Measurements from ENCODE around the gene SLC10A7.

The SLC10A7 gene

DNA sequence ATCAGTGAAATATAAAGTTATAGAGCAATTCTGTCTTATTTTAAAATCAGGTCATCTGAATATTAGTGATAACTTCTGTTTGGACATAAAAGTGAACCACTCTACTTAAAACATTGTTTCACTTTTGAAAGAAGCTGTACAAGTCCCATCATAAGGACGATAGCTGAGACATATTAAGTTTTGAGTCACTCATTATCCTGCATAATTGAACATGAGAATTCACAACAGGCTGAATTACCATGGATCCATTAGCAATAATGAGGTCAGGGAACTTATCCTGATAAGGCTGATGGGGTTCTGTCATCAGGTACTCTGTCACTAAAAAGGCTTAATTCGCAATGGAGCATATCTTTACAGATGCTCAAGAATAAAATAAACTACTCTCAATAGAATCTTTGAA lies 227.0 kb downstream of the SLC10A7 start:
- DNase-seq = no peak

DNA sequence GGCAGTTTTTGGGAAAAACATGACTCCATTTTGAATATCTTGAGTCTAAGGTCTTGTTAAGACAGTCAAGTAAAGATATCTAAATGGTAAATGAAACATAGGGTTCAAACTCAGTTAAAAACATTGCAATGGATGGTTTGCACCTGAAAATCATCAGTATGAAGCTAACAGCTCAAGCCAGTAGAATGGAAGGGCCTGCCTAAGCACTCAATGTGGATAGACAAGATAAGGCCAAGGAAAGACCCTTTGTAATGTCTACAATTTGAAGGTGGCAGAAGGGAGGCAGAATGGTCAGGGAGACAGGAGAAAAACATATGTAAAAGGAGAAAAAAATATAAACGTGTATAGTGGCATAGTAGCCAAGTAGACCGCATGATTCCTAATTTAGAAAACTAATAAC lies 229.2 kb downstream of the SLC10A7 start:
- DNase-seq = no peak

DNA sequence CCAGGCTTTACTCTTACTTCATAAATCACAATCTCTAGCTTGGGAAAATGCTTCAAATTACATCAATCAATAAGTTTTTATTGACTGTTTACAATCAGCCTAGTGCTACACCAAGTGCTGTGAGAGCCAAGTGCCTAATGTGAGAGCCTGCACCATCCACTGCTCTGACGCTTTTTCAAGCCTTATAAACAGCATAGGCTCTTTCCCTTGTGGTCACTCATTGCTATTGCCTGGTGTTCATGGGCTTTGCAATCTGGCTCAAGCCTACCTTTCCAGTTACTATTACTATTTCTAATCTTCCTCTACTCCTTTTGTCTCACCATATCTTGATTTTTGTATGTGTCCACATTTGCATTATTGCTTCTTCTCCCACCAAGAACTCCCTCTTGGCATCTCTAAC lies 230.4 kb downstream of the SLC10A7 start:
- no peak for DNase-seq

GRCh38 chr4:146288193-146288592 lies 233.5 kb downstream of the SLC10A7 start:
- DNase-seq = no peak

GRCh38 chr4:146285037-146285436 lies 236.7 kb downstream of the SLC10A7 start:
- DNase-seq = no peak

DNA sequence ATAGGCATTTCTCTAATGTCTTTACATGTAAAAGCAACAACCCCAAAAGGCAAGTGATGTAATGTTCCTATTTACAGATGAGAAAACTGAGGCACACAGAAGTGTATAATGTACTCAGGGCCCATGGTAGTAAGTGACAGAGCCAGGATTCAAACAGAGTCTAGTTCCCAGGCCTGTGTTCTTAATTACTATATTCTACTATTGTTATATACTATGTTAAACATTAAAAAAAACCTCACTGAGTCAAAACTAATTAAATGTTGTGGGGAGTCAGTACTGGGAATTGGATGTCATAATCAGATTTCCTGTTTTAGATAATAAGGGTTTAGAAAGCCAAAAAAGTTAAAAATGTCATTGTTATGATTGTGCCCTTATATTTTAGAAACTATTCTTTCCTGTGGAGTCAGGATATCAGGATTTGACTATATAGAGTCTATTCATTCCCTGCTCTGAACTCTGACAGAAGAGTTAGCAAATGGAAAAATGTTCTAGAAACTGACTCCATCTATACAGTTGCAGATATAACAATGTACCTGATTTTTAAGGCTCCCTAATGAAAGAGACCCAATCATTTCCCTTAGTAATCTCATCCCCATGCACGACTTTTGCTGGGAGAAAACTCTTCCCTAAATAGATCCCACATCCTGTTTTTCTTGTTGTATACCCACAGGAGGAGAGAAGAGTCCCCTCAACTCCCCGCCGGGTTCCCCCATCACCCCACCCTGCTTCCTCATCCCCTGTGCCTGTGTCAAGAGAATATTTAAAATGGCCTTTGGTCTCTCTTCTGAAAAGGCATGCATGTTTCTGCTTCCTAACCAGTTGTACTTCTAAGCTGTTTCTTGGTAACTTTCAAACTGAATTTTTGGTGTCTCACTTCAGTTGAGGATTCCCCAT lies 237.7 kb downstream of the SLC10A7 start:
- DNase-seq = no peak

DNA sequence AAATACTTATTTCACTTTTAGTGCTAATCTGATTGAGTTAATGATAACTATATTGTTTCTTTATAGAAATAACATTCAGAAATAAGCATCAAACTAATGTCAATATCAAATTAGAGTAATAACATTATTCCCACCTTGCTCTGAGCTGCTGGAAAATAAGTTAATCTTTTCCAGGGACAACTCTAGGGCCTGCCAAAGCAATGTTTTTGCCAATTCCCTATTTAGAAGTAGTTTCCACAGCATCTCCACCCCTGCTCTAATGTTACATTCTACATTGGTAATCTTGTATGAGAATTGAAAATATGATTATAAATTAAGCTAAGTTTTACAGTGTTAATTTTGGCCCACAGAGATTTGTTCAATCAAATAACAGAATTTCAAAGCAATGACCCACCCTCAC lies 239.1 kb downstream of the SLC10A7 start:
- DNase-seq = no peak

DNA sequence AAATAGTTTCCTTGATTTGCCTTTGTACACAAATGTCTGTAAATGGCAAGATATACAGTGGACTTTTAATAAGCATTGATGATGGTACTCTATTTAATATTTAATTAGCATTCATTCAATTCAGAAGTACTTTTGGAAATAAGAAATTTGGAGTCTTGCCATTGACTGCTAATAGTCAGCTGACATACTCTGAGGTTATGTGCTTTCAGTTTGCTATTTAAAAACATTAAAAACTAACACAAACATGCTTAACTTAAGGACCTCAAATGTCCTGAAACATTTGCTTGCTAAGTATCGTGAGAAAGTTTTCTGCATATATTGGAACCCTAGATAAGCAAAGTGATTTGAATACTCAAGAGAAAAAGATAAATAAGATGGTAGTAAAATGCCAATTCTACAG lies 242.8 kb downstream of the SLC10A7 start:
- DNase-seq = no peak

DNA sequence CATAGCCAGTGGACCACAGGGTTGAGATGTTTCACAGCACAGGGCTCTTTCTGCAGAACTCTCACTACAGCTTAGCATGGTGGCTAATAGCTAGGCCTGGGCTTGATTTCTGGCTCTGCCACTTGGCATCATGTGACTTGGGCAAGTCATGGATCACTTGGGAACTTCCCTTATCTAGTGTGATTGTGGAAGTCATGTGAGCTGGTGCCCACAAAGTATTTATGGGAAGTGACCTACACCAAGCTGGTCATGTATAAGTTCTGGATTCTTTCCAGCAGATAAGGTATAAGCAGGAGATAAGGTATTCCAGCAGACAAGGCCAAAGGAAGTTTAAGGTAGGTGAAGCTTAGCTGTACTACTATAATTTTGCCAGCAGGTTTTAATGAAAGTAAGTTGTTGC lies 246.4 kb downstream of the SLC10A7 start:
- no peak for DNase-seq

DNA sequence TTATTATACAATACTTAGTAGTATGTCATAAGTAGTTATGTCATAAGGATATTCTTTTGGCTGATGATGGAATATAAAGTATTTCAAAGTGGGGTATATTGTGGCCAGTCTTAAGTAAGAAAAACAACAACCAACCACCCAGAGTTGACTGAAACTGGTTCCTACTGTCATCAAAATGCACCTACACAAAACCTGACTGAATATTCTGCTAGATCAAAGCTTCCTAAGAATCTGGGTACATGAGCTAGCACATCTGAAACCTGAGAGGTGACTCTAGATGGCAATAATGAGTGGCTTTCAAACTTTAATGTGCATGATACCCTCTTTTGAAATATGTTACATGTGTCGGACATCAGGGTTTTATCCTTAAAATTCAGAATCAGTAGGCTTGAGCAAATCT lies 247.0 kb downstream of the SLC10A7 start:
- DNase-seq = no peak

- DNase-seq = no peak
Measured at GRCh38 chr4:146273204-146273901, 248.4 kb downstream of the SLC10A7 start.

DNA sequence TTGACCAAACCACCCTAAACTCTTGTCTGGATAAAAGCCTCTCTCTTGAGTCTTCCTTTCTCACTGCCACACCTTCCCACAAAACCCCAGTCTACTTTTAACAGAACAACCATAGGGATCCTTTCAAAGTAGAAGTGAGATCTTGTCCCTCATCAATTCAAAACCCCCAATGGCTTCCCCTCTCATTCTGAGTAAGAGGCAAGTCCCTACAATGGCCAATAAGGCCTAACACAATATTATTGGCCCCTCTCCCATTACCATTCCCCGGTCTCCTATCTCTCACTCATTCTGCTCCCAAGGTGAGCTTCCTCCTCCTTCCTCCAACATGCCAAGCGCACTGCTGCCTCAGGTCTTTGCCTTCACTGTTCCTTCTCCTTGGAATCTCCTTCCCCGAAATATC lies 250.3 kb downstream of the SLC10A7 start:
- no peak for DNase-seq

DNA sequence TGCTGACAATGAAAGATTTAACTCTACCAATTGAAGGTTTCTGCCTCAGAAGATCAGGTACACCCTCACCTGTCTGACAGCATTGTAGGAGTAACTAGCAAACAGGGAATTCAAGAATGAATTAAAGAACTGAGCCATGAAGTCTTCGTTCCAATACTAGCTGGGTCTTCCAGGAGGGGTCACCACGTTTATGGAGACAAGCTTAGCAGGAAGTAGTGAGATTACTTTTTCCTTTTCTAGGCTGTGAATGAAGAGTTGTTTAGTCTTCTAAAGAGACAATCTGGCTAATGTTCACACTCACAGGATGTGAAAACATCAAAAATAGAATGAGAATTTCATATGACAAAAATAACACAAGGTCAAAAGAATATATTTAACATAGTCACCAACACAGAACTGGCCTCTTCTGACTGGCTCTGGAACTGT lies 252.5 kb downstream of the SLC10A7 start:
- DNase-seq = no peak

GRCh38 chr4:146267826-146268225 lies 253.9 kb downstream of the SLC10A7 start:
- no peak for DNase-seq

GRCh38 chr4:146265950-146266490 lies 255.7 kb downstream of the SLC10A7 start:
- no peak for DNase-seq

GRCh38 chr4:146263793-146264192 lies 257.9 kb downstream of the SLC10A7 start:
- DNase-seq = no peak

- DNase-seq = no peak
Measured at GRCh38 chr4:146261041-146261440, 260.7 kb downstream of the SLC10A7 start.

GRCh38 chr4:146260521-146260920 lies 261.2 kb downstream of the SLC10A7 start:
- DNase-seq = no peak

DNA sequence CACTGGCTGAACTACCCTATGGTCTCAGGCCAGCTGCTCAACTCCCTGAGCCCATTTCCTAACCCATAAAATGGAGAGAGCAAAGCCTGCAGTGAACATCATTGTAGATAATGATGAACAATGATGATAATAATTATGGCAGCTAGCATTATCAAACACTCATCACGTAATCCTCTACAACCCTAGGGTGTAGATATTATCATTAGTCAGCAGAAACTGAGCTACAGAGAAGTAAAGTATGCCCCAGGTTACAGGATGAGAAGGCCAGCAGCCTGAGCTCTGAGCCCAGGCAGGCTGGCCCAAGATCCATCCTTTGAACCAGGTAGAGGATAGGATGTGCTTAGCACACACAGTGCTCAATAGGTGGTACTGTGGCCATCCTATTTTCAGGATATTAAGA lies 264.2 kb downstream of the SLC10A7 start:
- no peak for DNase-seq

DNA sequence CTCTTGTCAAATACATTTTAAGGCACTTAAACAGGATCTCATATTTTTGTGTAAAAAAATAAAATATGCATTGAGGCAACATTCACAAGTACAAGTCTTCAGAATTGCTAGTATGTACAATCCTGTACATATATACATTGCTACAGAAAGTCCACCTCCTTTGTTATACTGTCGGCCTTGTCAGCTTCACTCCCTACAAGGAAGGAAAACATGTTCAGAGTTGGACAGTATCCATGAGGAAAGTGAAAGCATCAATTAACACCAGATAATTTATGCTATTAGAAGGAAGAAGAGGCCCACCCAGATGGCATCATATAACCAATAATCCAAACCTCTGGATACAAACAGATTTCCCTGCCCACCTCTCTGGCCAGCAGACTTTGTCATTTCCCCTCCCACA lies 265.4 kb downstream of the SLC10A7 start:
- DNase-seq = no peak

DNA sequence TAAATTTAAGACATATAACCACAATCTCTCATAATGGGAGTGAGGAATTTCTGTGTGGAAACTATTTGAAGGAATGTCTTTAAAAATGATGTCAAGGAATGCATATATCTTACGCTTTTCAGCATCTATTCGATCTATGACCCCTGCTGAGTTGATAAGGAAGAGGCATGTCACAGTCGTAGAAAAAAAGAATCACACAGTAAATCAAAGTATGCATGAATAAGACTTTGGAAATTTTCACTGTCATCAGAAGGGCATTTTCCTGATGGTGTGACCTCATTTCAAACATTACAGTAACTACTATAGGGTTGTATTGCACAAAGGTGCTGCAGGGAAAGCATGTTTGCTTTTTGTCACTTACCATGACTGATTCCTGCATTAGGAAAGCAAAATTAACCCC lies 265.9 kb downstream of the SLC10A7 start:
- DNase-seq = no peak

DNA sequence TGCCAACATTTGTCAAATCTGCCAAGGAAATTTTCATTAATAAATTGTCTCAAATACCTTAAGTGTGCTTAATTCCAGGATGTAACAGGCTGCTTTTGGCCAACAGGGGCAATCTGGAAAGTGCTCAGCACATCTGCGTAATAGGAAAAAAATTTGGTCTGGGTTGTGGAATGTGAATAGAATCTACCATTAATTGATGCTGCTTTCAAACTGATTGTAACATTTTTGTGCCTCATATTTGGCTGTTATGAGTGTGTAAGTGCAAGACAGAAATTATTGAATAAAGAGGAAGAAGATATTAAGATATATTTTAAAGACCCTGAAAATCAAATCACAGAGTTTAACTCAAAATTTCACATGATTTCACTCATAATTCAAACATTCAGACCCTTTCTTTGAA lies 266.3 kb downstream of the SLC10A7 start:
- DNase-seq = no peak

DNA sequence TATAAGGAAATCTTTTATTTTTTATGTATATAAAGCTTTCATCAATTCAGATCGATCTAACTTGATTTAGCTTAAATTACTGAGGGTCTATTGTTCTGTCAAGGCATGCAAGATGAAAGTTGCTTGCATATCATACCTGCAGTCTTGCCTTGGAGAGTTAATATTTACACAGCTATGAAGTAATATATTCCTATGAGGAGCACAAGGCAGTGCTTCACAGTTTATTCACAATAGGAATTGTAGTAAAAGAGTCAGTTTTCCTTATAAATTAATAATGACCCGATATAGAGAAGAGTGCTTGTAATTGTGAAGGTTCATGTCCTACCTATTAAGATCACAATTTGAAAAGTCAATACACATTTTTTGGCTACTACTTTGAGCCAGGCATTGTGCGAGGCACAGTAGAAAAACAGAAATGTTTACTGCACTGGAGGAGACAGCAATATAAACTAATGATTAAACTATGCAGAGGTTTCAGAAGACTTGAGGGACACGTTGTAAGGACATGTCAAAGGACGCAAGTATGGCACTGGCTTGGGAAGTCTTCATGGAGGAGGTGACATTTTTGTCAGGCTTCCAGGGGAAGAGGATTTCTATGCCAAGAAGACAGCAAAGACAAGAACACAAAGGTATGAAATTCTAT lies 268.6 kb downstream of the SLC10A7 start:
- no peak for DNase-seq

- DNase-seq = no peak
Measured at GRCh38 chr4:146247356-146247755, 274.4 kb downstream of the SLC10A7 start.

Measured in stimulated activated CD4-positive, alpha-beta T cell treated with anti-CD3 and anti-CD28 coated beads, Interleukin-4, amount 100 ng/mL, for 4 hours (primary cell).